LNCaP clone FGC (cell line): ENCODE results near the gene SH3BP2.
A peak's percentile ranks its signal among the peaks of the same experiment; 100 is the strongest.

Experiments
- DNase-seq: peaks from one replicate; pipeline ENCODE4 v3.0.0-alpha.2; 2011; ENCODE audit warnings: low read depth
- H3K4me3 ChIP-seq: 2 replicates; pipeline ENCODE4 v1.5.1; 2011; ENCODE audit warnings: mild to moderate bottlenecking, low read depth, low read length, control low read depth
- TF ChIP-seq, protein P1 (sequence below): IDR thresholded peaks from 2 replicates; pipeline ENCODE4 v1.5.1; 2012; ENCODE audit warnings: mild to moderate bottlenecking; ENCODE audit not compliant: control insufficient read depth, insufficient read depth; ENCODE audit errors: extremely low read depth

SH3BP2 gene

DNA sequence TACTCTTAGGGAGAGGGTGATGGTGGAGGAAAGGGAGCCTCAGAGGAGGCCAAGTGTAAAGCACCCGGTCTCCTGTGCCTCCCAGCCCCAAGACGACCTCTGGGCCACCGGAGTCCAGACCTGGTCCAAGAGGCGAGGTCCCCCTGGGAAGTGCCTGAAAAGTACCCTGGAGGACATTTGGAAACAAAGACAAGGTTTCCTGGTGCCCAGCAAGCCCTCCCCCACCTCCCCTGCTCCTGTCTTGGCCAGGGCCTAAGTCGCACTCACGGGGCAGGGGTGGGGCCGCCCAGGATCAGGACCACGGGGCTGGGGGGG is 532 bp upstream of the SH3BP2 start:
- TF ChIP-seq, protein P1, sequence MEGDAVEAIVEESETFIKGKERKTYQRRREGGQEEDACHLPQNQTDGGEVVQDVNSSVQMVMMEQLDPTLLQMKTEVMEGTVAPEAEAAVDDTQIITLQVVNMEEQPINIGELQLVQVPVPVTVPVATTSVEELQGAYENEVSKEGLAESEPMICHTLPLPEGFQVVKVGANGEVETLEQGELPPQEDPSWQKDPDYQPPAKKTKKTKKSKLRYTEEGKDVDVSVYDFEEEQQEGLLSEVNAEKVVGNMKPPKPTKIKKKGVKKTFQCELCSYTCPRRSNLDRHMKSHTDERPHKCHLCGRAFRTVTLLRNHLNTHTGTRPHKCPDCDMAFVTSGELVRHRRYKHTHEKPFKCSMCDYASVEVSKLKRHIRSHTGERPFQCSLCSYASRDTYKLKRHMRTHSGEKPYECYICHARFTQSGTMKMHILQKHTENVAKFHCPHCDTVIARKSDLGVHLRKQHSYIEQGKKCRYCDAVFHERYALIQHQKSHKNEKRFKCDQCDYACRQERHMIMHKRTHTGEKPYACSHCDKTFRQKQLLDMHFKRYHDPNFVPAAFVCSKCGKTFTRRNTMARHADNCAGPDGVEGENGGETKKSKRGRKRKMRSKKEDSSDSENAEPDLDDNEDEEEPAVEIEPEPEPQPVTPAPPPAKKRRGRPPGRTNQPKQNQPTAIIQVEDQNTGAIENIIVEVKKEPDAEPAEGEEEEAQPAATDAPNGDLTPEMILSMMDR, result no peak
- no peak for DNase-seq
- H3K4me3 ChIP-seq, result no peak overlapping the region

DNA sequence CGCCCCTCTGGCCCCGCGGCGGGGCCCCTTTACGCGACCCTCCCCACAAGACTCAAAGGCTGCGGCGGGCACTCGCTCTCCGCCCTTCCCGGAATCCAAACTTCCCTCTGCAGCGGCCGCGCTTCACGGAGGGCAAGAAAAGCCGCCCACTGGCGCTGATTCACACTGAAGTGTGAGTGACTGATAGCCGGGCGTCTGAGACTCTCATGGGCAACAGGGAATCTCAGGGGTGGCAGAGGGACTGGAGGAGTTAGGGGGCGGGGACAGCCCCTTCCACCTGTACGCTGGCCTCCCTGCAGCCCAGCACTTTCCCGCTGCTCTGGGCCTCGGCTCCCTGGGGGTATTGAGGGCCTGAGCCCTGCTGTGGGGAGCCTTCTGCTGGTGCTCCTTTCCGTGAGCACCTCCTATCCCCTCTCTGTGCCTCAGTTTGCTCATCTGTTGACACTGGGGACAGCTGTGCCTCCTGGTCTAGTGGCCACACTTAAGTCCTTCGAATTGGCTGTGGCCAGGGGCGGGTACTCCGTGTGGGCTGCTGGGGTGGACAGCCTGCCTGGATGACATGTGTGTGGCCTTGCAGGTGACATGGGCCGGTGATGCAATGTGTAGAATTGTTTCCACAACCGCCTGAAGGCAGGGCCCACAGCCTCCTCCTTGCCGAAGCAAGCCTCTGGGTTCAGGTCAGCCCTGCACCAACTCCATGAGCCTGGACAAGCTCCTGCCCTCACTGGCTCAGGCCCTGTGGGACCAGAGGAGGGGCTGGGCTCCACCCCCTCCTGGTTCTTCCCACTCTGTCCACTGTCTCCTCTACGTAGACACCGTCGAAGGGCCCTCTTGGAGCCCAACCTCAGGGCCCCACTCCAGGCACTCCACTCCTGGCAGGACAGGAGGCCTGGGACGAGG is 951 bp downstream of the SH3BP2 start:
- TF ChIP-seq, protein P1, result no peak
- H3K4me3 ChIP-seq, result peak overlapping the region; percentile 58
- no peak for DNase-seq

DNA sequence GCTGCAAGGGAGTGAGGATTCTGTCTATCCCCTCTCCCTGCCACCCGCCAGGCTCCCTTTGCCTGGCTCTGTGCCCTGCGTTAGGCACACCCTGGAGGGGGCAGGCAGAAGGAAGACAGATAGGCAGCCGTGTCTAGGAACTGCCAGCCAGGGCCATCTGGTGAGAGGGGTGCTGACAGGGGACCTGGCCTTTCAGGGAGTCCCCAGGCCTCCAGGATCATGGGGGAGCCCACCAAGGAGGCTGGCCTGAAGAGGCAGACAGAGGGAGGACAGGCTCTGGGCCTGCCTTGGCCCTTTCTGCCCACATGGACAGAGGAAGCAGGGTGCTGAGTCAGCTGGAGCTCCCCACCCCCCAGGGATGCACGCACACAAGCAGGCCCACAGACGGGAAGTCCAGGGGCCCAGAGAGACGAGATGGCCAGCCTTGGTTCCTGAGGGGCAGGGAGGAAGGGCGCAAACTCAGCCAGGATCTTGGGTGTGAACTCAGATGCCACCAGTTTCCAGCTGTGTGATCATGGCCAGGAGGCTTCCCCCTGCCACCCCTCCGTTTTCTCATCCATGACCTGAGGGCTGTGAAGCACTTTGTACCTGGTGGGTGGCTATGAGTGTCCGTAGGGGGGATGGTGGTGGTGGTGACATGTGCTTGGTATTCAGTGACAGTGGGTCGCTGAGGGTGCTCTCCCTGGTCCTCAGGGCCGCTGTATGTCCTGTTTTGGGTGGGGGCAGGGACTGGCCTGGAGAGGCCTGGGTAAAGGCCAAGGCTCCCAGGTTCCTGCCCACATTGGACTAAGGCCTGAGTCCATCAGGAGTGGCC is 1.8 kb downstream of the SH3BP2 start:
- no peak overlapping the region; the same call in 1 of the 2 replicates for H3K4me3 ChIP-seq
- TF ChIP-seq, protein P1, result no peak
- DNase-seq, result no peak

DNA sequence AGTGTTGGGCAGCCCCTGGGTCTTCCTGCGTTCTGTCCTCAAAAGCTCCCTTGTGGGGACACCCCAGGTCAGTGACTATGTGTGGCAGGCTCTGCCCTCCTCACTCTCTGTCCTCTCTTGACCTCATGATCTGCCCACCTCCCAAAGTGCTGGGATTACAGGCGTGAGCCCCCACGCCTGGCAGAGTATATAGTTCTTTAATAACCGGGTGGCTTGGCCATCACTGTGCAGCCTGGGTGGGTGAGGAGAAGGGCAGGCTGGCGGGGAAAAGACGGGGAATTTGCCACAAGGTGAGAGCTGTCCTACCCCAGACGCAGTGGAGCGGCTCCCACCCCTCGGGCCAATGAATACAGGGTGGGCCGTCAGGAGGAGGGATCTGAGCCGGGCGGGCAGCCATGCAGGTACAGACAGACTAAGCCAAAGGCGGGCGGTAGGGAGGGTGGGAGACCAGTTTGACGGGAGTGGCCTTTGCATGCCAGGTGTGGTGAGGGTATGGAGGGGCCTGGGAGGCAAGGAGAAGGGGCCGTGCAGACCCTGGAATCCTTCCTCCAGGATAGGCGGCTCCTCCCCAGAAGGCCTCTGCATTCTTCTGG is 2.5 kb downstream of the SH3BP2 start:
- no peak overlapping the region for H3K4me3 ChIP-seq
- DNase-seq, result no peak
- TF ChIP-seq, protein P1, result no peak

DNA sequence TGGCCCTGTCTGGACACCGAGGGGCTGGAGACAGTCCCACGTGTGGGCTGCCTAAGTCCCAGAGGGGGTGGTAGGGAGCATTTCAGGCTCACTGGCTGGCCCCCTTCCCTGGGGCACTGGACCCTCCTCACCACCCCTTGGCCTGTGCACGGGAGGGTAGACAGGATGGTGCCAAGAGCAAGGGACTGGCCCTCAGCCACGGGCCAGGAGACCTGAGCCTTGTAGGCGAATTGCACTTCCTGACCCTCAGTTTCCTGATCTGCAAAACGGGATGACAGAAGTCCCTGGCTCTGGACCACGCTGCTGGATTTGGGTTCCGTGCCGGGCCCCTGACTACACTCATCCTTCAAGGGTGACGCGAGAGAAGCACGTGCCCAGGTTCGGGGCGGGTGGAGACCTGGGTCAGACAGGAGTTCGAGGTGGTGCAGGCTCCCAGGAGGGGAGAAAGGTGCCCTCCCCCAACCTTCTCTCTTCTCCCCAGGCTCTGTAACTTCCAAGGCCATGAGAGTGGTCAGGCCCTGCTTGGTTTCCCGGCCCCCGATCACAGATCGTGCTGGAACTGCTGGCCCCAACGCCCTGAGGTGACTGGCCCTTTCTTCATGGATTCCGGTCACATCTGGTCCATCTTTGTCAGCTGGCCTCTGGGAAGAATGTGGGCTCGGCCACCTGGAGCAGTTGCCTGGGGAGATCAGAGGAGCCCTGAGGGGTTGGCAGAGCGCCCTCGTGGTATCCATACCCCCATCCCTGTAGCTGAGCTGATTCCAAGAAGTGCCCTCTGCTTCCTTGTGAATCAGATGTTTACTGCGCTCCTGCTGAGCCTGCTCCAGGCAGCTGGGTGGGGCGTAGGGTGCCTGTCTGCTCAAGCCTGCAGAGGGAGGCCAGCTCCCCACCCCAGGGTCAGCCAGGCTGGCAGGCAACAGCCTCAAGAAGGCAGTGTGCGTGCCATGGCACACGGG is 3.3 kb downstream of the SH3BP2 start:
- H3K4me3 ChIP-seq, result no peak overlapping the region
- TF ChIP-seq, protein P1, result no peak
- no peak for DNase-seq

DNA sequence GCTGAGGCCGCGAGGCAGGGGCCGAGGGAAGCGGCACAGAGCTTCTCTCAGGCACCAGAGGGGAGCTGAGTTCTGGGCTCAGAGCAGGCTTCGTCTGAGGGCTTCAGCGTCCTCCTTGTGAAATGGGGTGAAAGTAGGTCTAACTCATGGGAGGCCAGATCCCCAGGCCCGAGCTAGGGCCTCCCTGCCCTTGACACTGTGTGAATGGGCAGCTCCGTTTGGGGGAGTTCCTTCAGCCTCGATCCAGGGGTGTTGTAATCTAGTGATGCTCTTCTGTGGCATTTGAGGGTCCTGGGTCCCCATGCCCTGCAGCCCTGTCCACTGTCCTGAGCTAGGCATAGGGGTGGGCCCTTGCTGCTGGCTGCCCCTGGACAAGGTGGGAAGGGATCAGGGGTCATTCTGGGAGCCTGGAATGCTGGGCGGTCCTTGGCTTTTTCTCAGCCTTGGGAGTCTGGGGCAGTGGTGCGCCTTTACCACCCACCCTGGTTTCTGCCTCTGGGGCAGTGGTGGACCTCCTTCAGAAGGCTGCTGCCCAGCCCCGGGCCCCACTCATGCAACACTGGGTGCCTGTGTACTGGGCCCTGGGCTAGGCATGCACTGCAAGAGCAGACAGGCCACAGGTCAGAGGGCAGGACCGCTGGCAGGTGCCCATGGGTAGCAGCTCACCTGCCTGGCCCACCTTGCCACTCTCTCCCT is 4.1 kb downstream of the SH3BP2 start:
- no peak overlapping the region for H3K4me3 ChIP-seq
- TF ChIP-seq, protein P1, result no peak
- DNase-seq, result no peak
